PC-9 (cell line): ENCODE results near the gene ZNF880. TPM values are rescaled to one million over a fixed set of nuclear protein-coding genes. Genes with fewer than 3 reads are reported as not detected.

Experiments used
- BruUV-seq: library from RNA; stranded (reverse); fragments of 400-500 nt; replicated peaks from 2 replicates; lab custom pipeline; 2021; lab: Mats Ljungman, UMichigan
- CTCF ChIA-PET: fragments of 300-600 bp; sonication (Branson Sonifier 250); formaldehyde crosslinking; loops from one replicate; lab custom pipeline; 2022; ENCODE audit warnings: antibody characterized with exemption; lab: Charles Lee
- POLR2A ChIA-PET: fragments of 300-600 bp; sonication (Branson Sonifier 250); formaldehyde crosslinking; loops from one replicate; lab custom pipeline; 2022; ENCODE audit warnings: antibody characterized with exemption; ENCODE audit not compliant: unreplicated experiment; lab: Charles Lee
- DNase-seq, 2 experiments: peaks; one replicate each; pipeline versions ENCODE4 v3.0.0 to v3.0.0-alpha.2; 2015 to 2022; ENCODE audit warnings: mixed read lengths in 1 of 2
- H2AFZ ChIP-seq: fragments of 200-600 bp; sonication (generic); 2 replicates; pipeline ENCODE4 v1.8.1; 2017; ENCODE audit warnings: antibody characterized with exemption
- H3F3A ChIP-seq: fragments of 200-600 bp; sonication (generic); 2 replicates; pipeline ENCODE4 v1.8.1; 2017; ENCODE audit warnings: antibody characterized with exemption, mild to moderate bottlenecking, low read depth; ENCODE audit not compliant: insufficient read depth
- H3K27ac ChIP-seq: fragments of 200-600 bp; sonication (generic); 2 replicates; pipeline ENCODE4 v1.6.1; 2016; ENCODE audit warnings: mixed run types
- H3K27me3 ChIP-seq: fragments of 200-600 bp; sonication (generic); 2 replicates; pipeline ENCODE4 v1.6.1; 2016; ENCODE audit warnings: low read depth, mixed run types; ENCODE audit not compliant: insufficient read depth
- H3K36me3 ChIP-seq: fragments of 200-600 bp; sonication (generic); 2 replicates; pipeline ENCODE4 v1.6.1; 2016; ENCODE audit warnings: low read depth, mixed run types
- H3K4me1 ChIP-seq: fragments of 200-600 bp; sonication (generic); replicated peaks from 2 replicates; pipeline ENCODE4 v1.6.1; 2016; ENCODE audit warnings: mixed run types; ENCODE audit not compliant: insufficient read depth
- H3K4me2 ChIP-seq: fragments of 200-600 bp; sonication (generic); 2 replicates; pipeline ENCODE4 v1.6.1; 2017; ENCODE audit warnings: mixed run types
- H3K4me3 ChIP-seq: fragments of 200-600 bp; sonication (generic); 2 replicates; pipeline ENCODE4 v1.6.1; 2016; ENCODE audit warnings: mixed run types
- H3K79me2 ChIP-seq: fragments of 200-600 bp; sonication (generic); 2 replicates; pipeline ENCODE4 v1.6.1; 2017; ENCODE audit warnings: low read depth, mixed run types
- H3K9me2 ChIP-seq: fragments of 200-600 bp; sonication (generic); 2 replicates; pipeline ENCODE4 v1.8.1; 2017; ENCODE audit warnings: mild to moderate bottlenecking; ENCODE audit not compliant: insufficient read depth
- H3K9me3 ChIP-seq: fragments of 200-600 bp; sonication (generic); 2 replicates; pipeline ENCODE4 v1.8.1; 2016; ENCODE audit warnings: low read depth; ENCODE audit not compliant: insufficient read depth
- H4K20me1 ChIP-seq: fragments of 200-600 bp; sonication (generic); 2 replicates; pipeline ENCODE4 v1.8.1; 2017; ENCODE audit not compliant: insufficient read depth
- EZH2 ChIP-seq: fragments of 200-600 bp; sonication (generic); IDR thresholded peaks from 2 replicates; pipeline ENCODE4 v1.8.0; 2017; ENCODE audit warnings: antibody characterized with exemption, low read depth
- intact Hi-C: fragments of 100-400 bp; cut with micrococcal nuclease; formaldehyde crosslinking; loops from one replicate; pipeline ENCODE4 v1.10.0; 2022; ENCODE audit not compliant: unreplicated experiment
- total RNA-seq: library from RNA; stranded (reverse); gene quantifications from 2 replicates; pipeline ENCODE4 v1.2.3, GENCODE V29; 2021
- TF ChIP-seq, protein P1 (sequence below): fragments of 200-600 bp; sonication (generic); conservative IDR thresholded peaks from 2 replicates; pipeline ENCODE4 v1.6.1; 2017; ENCODE audit warnings: mixed run types, antibody characterized with exemption, mild to moderate bottlenecking, moderate library complexity

The ZNF880 gene
- total RNA-seq, 1 experiment from 2014 or later: 27.3 TPM

DNA sequence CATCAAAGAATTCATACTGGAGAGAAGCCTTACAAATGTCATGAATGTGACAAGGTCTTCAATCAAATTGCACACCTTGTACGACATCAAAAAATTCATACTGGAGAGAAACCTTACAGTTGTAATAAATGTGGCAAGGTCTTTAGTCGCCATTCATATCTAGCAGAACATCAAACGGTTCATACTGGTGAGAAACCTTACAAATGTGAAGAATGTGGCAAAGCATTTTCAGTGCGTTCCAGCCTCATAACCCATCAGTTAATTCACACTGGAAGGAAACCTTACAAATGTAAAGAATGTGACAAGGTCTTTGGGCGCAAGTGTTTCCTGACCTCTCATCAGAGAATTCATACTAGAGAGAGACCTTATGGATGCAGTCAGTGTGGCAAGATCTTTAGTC, 46.0 kb downstream of the ZNF880 start:
- Histone ChIP-seq H3K4me3 (no peak overlapping the region), H4K20me1 (no peaks in the 10 kb centered on the region), H3K27ac (no peak overlapping the region), H3K9me2 (no peaks in the 10 kb centered on the region), H3K79me2 (no peaks in the 10 kb centered on the region), H3K4me1 (no peaks in the 10 kb centered on the region), H3K4me2 (no peak overlapping the region), H3K9me3 (peaks cover 31% of the 10 kb centered on the region), H2AFZ (no peak overlapping the region), H3K36me3 (no peaks in the 10 kb centered on the region), H3K27me3 (no peaks in the 10 kb centered on the region), H3F3A (no peaks in the 10 kb centered on the region)
- intact Hi-C loops: no loop called here
- POLR2A ChIA-PET: no interaction called here
- CTCF ChIA-PET: no interaction called here
- no peak for DNase-seq
- TF ChIP-seq EZH2: no peak
- TF ChIP-seq, protein P1, sequence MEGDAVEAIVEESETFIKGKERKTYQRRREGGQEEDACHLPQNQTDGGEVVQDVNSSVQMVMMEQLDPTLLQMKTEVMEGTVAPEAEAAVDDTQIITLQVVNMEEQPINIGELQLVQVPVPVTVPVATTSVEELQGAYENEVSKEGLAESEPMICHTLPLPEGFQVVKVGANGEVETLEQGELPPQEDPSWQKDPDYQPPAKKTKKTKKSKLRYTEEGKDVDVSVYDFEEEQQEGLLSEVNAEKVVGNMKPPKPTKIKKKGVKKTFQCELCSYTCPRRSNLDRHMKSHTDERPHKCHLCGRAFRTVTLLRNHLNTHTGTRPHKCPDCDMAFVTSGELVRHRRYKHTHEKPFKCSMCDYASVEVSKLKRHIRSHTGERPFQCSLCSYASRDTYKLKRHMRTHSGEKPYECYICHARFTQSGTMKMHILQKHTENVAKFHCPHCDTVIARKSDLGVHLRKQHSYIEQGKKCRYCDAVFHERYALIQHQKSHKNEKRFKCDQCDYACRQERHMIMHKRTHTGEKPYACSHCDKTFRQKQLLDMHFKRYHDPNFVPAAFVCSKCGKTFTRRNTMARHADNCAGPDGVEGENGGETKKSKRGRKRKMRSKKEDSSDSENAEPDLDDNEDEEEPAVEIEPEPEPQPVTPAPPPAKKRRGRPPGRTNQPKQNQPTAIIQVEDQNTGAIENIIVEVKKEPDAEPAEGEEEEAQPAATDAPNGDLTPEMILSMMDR: no peak
- no TSS peak for BruUV-seq

DNA sequence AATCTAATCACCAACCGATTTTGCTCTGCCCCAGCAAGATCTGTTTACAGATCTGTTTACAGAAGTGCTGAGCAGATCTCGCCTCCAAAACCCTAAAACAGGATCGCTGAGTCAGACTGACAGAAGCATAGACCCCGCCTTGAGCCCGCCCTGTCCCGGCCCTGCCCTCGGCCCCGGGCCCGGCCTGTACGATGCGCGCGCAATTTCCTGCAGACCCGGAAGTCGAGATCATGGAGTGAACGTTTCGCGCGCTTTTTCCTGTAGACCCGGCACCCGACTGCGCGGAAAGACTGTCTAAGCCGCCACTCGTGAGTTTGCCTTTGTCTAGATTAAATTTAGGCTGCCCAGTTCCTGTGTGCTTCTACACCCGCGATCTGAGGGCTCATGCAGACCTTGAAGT, 59.2 kb downstream of the ZNF880 start, which contains the start of gene ZNF534:
Gene ZNF534 (plus strand): TSS at position 212 of the 400 bp plus-strand sequence. CDS start 2,327 bp downstream, outside the sequence.
- Histone ChIP-seq H3K4me3 (no peak within 1 kb of the TSS), H2AFZ (no peak within 1 kb of the TSS), H3K9me3 (peaks cover 7% of the 10 kb centered on the region), H3K79me2 (no peaks in the 10 kb centered on the region), H4K20me1 (no peaks in the 10 kb centered on the region), H3K36me3 (no peaks in the 10 kb centered on the region), H3K27ac (no peak within 1 kb of the TSS), H3K9me2 (no peaks in the 10 kb centered on the region), H3K4me1 (no peaks in the 10 kb centered on the region), H3K4me2 (no peak within 1 kb of the TSS), H3F3A (no peaks in the 10 kb centered on the region), H3K27me3 (no peaks in the 10 kb centered on the region; the same call in 1 of the 2 replicates)
- TF ChIP-seq, protein P1: no peak
- TF ChIP-seq EZH2: no peak
- POLR2A ChIA-PET: no interaction called here
- CTCF ChIA-PET: no interaction called here
- BruUV-seq: no TSS peak
- intact Hi-C loops: no loop called here
- DNase-seq: no peak

Other genes with a start within 250 kb of the ZNF880 start
- gene ZNF616, start 230.0 kb upstream of the ZNF880 start, total RNA-seq: 9.9 and 12.6 TPM in 2 replicates
- gene ZNF836, start 198.3 kb upstream of the ZNF880 start, total RNA-seq: 12.2 and 14.3 TPM in 2 replicates
- 316 and 324 TPM in 2 replicates for gene PPP2R1A, start 179.9 kb upstream of the ZNF880 start, total RNA-seq
- 18.3 and 18.8 TPM in 2 replicates for gene ZNF766, start 100.3 kb upstream of the ZNF880 start, total RNA-seq
- gene ZNF480, start 72.8 kb upstream of the ZNF880 start, total RNA-seq: 8.7 and 10.2 TPM in 2 replicates
- gene ZNF610, start 33.7 kb upstream of the ZNF880 start, total RNA-seq: 1.8 and 2.6 TPM in 2 replicates
- gene ZNF528, start 27.9 kb downstream of the ZNF880 start, total RNA-seq: 24.0 and 32.6 TPM in 2 replicates
- gene ZNF534, start 59.2 kb downstream of the ZNF880 start, total RNA-seq: not detected in 2 replicates
- gene ZNF578, start 83.6 kb downstream of the ZNF880 start, total RNA-seq: not detected in 2 replicates
- gene ZNF808, start 157.7 kb downstream of the ZNF880 start, total RNA-seq: 24.1 and 26.6 TPM in 2 replicates
- 22.1 and 24.2 TPM in 2 replicates for gene ZNF701, start 200.4 kb downstream of the ZNF880 start, total RNA-seq